ENCODE measurements around the gene ATP4A.

Gene ATP4A

DNA sequence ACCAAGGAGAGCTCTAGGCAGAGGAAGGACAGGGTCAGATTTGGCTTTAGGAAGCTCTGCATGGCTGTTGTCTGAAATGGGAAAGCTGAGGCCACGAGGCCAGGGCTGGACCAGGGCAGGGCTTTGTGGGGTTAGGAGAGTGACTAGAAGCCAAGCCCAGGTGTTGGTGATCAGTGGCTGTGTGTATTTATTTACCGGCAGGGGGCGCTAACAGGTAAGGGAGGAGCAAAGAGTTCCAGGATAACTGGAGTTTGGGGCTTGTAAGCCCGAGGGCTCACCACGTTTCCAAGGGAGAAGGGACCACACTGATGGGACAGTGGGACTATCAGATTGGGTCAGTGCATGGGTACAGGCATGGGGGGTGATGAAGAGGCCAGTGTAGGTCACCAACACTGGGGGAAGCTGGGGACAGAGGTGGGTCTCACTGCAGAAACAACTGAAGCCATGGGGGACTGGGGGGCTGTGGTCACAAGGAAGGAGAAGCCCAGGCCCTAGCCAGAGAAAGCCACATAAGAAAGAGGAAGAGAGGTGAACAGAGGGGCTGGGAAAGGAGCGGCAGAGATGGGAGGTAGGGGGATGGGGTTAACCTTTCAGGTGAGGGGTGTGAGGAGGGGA lies 14.2 kb downstream of the ATP4A start:
- peak; percentile 94 for DNase-seq

DNA sequence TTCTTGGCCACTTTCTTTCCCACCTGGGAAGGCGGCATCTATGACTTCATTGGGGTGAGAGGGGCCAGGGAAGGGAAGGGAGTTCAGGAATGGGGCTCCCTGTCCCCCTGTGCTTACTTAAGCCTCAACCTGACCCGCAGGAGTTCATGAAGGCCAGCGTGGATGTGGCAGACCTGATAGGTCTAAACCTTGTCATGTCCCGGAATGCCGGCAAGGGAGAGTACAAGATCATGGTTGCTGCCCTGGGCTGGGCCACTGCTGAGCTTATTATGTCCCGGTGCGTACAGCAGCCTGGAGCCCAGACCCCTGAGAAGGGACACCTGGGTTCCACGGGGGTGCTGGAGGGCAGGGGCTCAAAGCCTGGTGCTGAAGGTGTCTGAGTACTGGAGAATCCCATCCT lies 16.9 kb downstream of the ATP4A start:
- no peak for DNase-seq

DNA sequence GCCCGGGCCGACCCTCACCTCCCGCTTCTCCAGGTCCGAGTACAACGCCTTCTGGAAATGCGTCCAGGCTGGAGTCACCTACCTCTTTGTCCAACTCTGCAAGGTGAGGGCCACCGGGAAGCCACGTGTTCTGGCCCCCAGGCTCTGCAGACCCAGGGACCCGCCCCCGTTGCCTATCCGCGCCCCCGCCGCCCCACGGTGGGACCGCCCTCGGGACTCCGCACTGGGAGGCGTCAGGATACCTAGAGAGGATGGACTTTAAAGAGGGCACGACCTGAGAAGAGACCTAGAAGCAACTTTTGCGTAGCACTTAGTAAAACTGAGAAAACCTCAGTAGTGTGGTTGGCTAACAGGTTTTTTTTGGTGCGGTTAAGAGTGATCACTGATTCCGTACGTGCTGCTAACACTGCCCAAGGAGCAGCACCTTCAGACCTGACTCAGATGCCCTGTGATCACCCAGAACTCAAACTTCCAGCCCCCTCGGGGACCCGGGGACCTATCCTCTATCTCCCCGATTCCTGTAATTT lies 17.5 kb downstream of the ATP4A start:
- peak; percentile 61 for DNase-seq

DNA sequence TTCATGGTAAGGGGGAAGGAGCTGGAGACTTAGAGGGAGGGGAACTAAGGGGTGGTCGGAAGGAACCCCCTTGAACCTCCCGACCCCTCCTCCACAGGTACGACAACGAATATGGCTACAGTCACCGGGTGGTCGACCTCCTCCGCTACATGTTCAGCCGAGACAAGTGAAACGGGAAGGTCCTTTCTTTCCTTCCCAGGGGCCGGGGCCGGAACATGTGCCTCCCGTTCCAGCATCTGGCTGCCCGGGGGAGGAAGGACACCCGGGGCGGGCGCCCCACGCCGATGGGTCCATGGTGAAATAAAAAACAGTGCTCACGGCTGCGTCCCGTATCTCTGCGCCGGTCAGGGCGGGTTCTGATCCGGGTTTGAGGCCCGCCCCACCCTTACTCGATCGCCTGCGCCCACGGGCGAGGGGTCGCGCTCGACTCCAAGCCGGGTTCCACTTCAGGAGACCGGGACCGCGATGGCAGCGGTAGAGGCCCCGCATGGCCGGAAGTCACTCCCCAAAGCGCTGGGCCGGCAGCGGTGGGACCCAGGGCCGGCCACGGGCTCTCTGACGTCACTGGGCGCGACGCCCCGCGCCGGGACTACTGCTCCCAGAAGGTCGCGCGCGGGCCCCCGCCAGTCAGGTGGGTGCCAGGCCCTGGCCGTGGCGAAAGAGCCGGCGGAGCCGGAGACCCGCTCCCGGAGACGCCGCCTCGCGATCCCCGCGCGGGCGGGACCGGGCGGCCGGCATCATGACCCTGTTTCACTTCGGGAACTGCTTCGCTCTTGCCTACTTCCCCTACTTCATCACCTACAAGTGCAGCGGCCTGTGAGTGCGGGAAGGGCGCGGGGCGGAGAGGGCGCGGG lies 18.2 kb downstream of the ATP4A start, which contains the start of gene TMEM147:
Gene TMEM147 (plus strand): TSS at position 626 of the 854 bp plus-strand sequence. CDS start 114 bp downstream, at position 740.
- peak; percentile 94 for DNase-seq

DNA sequence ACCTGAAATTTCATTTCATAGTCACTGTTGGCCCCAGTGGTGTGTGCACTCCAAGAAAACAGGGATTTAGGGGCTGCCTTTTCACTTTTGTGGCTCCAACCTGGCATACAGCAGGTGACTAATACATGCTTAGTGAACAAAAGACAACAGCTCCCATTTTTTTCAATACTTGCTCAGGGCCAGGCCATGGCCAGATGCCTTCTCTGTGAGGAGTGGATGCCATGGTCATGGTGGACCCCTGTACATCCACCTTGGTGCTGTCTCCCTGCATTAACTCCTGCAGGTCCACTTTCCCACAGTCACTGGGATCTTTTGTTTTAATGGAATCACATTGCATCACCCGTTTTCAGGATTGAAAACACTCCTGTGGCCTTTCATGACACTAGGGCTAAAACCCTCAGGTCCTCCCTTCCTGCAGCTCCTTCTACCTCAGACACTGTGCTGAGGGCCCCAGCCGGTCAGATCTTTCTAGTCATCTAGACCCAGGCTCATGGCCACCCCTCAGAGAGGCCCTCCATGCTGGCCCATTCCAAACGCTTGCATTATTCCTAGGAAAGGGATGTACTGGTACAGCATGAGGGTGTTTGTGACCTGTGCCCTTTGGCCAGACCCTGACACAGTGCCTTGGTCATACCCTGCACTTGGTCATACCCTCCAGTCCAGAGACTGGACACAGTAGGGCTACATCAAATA lies 19.2 kb downstream of the ATP4A start:
- DNase-seq = no peak

DNA sequence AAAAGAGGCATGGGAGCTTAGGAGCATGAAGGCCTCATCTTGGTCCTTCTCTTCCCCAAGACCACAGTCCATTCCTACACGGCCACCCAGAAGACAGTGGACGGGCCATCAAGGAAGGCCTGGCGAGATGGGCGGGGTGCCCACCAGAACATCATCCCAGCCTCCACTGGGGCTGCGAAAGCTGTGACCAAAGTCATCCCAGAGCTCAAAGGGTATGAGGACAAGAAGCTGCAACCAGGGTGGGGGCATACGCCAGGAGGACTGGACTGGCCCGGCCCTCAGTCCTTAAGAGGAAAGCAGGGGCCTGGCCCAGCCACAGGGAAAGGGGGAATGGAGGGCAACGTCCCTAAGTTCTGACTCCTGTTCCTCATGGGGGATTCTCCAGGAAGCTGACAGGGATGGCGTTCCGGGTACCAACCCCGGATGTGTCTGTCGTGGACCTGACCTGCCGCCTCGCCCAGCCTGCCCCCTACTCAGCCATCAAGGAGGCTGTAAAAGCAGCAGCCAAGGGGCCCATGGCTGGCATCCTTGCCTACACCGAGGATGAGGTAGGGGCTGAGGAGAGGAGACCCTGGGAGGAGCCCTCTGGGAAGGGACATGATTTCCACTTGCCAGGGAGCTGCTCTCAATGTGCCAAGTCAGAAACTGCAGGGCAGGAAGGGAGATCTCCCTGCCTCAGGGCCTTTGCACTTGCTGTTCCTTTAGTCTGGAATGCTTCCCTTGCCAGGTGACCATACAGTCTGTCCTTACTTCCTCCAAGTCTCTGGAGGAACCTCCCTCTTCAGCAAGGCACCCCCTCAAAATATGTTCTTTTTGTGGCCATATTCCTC lies 20.0 kb downstream of the ATP4A start:
- no peak for DNase-seq

DNA sequence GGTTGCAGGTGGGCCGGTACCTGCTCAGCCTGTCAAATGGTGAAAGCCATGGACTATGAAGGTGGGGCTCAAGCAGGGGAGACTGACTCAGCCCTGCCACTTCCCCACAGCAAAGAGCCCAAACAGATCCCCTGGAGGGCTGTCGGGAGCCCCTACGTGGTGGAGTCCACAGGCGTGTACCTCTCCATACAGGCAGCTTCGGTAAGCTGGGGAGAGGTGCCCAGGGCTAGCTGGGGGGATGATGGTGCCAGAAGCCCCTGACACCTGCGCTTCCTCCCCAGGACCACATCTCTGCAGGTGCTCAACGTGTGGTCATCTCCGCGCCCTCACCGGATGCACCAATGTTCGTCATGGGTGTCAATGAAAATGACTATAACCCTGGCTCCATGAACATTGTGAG lies 21.2 kb downstream of the ATP4A start:
- DNase-seq = no peak

DNA sequence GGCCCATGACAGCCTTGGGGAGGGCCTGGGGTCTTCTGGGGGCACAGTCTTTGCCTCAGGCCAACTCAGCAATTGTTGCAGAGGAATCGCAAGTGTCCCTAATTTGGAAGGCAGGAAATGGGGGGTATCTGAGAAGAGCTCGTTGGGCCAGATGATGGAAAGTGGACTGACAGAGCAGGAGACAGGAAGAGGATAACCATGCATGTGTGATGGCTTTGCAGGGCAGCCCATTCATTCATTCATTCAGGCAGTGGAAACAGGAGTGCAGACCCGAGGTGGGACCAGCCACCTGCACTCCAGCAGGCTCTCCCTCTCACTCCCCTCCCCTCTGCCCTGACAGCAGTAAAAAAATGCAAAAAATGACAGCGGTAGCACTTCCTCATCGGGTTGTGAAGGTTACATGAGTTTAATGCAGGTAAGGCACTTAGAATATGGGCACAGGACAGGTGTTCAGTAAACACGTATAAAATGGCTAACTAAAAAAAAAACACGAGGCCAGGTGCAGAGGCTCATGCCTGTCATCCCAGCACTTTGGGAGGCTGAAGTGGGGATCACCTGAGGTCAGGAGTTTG lies 23.0 kb downstream of the ATP4A start:
- no peak for DNase-seq

DNA sequence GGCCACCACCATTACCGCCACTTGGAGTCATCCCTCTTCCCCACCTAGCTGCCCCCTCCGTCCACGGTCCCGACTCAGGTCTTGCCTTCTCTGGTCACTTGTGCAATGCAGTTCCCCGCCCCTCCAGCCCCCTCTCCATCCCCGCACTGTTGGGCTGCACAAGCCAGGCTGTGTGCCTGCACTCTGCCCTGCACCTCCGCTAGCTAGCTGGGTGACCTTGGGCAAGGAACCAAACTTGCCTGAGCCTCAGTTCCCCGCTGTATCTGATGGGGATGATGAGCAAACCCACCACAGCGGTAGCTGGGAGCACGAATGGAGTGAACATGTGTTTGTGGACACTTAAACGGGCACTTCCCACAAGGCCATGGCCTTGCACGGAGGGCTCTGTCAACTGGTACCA lies 23.6 kb downstream of the ATP4A start:
- no peak for DNase-seq

DNA sequence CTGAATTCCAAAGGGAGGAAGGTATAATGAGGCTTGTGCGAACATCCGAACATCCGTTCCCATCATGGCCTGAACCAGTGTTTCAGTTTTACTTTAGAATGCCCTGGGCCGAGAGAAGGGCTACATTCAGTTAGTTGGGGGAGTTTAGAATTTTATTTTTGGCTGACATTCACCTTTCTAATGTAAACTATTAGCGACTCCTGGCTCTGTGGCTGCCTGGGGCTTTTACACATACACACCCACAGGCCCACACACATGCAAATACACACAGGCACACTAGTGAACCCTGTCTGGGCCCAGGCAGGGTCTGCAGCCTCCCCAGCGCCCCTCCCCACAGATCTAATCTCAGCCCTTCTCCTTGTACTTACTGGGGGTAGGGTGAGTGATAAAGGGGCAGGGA lies 24.1 kb downstream of the ATP4A start:
- no peak for DNase-seq

DNA sequence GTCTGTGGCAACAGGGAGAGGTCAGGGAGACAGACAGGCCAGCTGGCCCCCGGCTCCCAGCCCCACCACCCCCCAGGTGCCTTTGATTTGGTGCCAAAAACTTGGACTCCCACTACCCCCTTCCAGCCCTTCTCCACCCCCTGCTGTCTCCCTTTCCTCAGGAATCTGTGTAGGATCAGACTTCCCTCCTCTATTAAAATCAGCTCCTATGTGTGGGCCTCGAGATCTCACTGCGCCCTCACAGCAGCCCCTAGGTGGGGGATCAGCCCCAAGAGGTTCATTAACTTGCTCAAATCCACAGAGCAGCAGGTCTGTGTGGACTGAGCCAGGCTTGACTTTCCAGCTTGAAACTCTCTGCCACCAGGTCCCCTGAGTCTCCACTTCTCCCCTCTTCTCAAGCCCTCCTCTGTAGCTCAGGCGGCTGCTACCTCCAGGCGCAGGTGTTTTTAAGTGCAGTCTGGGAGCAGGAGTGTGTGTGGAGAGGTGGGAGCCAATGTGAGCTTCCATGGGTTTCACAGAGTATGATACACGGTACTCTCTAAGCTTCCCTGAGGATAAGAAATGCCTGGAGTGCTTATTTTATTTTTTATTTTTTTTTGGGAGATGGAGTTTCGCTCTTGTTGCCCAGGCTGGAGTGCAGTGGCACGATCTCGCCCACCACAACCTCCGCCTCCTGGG lies 28.5 kb downstream of the ATP4A start:
- no peak for DNase-seq

DNA sequence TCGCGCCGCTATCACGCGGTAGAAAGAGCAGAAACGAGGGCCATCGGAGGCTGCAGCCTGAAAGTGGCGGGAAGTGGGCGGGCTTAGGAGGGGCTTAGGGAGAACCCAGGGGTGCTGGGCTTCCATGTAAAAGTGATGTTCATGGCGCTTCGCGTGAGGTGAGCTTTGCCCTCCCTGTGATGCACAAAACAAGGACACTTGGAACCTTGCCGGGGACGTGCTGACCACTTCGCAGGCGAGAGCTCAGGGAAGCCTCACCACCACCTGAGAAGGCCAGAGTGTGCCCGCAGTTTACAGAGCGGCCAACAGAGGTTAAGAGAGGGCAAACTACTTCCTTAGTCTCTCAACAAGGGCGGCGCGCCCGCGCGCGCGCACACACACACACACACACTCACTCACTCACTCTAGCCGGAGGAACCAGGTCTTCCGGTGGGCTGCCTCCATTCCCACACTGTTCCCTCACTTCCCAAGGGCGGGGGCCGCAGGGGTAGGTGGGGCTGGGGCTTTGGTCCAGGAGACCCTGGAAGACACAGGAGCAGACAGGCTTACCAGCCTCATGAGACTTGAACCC lies 29.6 kb downstream of the ATP4A start:
- DNase-seq = peak; percentile 55

DNA sequence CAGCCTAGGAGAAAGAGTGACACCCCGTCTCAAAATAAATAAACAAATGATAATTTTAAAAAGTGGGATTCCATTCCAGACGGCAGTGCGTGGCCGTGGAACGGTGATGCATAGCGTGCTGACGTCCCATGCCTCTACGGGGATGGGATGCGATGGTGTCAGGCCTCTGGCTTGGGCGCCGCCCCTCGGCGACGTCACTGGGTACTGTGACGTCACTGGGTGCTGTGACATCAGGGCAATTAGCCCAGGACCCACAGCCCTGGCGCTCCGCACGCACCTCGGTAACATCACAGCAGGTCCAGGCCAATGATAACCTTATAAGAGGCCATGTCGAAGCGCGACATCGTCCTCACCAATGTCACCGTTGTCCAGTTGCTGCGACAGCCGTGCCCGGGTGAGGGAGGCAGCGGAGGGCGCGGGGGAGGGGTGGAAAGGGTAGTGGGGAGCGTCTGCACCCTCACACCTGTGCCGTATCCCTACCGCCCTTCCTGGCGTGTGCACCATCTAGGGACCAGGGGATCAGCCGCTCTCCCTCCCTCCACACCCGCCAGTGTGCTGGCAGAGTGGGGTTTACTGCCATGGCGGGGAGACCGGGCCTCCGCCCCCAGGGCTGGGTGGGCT lies 30.1 kb downstream of the ATP4A start, which contains the start of gene GAPDHS:
Gene GAPDHS (plus strand): TSS at position 256 of the 621 bp plus-strand sequence. CDS start 72 bp downstream, at position 328.
- no peak for DNase-seq

DNA sequence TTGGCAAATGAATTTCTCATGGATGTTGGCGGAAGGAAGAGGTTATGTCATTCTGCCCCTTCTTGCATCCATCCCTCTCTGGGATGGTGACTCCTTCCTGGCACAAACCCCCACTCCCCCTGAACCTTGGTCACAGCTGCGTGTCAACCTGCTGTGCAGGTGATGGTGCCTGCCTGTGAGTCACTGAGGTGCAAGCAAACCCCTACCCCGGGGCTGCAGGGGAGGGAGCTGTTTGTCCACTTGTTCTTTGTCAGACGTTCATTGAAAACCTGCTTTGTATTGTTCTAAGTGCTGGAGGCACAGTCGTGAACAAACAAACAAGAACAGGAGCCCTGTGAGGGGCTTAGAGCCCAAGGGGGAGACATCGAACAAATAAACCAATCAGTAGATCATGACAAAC lies 32.2 kb downstream of the ATP4A start:
- no peak for DNase-seq

DNA sequence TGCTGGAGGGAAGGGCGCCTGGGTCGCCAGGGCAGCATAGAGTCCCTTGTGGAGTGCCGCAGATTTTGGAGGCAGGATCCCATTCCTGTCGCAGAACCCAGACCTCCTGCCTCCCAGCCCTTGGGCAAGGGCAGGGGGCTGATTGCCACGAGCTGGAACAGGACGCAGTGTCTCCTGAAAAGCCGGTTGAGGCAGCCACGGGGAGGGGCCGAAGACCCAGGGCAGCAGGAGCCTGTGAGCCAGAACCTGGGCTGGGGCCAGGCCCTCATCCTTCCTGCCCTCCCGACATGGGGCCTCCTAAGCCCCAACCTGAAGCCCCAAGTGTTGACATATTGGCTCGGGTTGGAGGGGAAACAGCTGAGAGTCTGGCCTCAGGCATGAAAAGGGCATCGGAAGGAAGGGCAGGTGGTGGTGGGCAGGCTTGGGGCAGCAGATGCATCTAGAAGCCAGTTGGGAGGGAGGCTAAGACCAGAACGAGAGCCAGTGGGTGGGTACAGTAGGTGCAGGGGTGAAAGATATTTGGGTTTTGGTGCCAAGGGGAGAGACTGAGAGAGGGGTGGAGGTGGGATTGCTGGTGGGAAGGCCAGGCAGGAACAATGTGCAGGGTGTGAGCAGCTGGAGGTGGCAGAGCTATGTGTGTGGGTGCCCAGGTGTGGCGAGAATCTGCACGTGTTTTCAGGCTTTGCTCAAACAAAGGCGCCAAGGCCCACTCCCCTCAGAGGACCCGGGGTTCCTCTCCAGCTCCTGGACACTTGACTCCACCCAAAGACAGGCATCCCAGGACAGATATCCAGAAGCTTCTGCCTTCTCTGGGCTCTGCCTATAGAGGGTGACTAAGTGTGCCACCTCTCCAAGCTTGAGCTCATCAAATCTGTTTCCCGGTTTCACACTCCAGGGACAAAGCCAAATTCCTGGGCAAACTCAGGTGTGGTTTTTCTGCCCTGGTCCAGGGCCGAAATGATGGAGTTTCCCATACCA lies 33.9 kb downstream of the ATP4A start:
- no peak for DNase-seq

DNA sequence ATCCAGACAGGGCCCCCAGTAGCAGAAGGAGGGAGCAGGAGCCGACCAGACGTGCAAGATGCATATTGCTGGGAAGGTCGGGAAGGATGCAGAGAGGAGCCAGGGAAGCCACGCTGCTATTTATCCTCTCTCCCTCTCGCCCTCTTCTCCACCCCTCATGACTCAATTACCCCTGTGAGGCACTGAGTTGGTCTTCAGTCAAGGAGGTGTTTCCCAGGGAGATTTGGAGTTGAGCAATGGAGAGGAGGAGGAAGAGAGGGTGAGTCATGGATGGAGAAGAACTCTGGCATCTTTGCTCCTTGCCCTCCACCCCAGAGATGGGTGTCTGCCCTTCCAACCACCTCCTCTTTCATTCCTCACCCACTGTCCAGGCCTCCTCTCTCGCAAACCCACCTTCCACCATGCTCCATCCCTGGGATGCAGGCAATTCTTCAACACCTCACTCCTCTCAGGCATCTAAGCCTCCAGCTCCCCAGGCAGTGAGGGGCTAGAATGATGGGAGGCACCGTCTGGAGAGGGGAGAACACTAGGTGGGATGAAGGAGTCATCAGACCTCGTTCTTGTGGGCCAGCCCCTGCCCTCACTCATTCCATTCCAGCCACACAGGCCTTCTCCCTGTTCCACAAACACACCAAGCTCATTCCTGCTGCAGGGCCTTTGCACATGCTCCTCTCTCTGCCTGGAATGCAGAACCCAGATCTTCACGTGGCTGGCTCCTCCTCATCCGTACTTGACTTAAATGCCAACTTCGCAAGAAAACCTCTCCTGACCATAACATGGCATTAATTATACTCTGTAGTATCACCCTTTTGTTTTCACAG lies 35.0 kb downstream of the ATP4A start, which contains the start of gene SBSN:
Gene SBSN (minus strand): TSS at position 94 of the 821 bp plus-strand sequence. CDS start 30 bp downstream, at position 64.
- DNase-seq = no peak

DNA sequence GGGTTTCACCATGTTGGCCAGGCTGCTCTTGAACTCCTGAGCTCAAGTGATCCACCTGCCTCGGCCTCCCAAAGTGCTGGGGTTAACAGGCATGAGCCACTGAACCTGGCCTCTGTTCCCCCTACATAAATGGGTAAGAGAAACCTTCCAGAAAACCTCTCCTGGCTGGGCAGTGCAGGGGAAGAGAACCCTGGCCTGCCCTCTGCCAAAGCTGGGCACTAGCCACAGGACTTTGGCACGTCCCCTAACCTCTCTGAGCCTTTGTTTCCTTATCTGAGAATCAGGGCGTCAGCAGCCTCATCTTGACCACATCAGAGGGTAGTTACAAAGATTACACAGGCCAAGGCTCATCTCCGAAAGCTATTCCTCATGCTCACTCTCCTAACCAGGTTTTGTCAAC lies 37.6 kb downstream of the ATP4A start:
- DNase-seq = no peak

DNA sequence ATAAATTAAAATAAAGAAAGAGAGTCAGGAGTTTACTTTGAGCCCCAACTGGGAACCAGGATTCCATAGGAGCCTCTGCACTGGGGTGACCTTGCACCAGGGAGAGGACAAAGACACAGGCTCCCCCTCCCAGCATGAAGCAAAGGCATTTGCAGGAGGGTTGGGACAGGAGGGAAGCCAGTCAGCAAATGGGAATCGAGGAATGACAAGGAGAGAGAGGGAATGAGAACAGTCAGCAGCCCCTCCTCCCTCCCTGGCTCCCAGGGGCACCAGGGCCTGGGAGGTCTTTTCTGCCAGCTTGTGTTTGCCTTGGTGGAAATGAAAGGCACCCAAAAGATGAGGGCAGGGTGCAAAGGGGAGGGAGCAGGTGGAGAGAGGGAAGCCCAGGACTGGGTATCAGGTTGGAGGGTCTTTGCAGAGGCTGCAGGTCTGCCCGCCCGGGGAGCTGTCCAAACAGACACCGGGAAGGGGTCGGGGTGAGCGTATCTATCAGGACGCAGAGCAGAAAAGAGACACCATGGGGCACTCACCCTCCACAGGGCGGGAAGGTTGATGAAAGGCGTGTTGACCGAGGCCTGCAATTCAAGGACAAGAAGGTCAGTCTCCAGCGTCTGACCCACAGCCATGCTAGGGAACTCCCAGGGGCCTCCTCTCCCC lies 39.1 kb downstream of the ATP4A start:
- no peak for DNase-seq
